ENCODE data around the gene SLC9A3.
"Not testable (repeated sequence)": the region's sequence is repeated elsewhere in the genome, so short reads cannot be mapped to it uniquely, and the experiment has no call there.

Gene SLC9A3

GRCh38 chr5:474840-475661 is 49.2 kb downstream of the SLC9A3 start:
- DNase-seq (ENCODE audit: low read depth in 2 of 2), result no peak

- DNase-seq (ENCODE audit: low read depth in 2 of 2), result not testable (repeated sequence)
Observed at GRCh38 chr5:474232-474839, 49.9 kb downstream of the SLC9A3 start.

- no peak for DNase-seq (ENCODE audit: low read depth in 2 of 2)
Observed at GRCh38 chr5:473551-474192, 50.6 kb downstream of the SLC9A3 start.

- peak; percentile 76 to 82 for DNase-seq (ENCODE audit: low read depth in 2 of 2)
Observed at GRCh38 chr5:472656-473550, 51.3 kb downstream of the SLC9A3 start.

- DNase-seq (ENCODE audit: low read depth in 2 of 2), result no peak
Observed at GRCh38 chr5:472076-472655, 52.1 kb downstream of the SLC9A3 start.

GRCh38 chr5:471750-472058 is 52.5 kb downstream of the SLC9A3 start:
- DNase-seq (ENCODE audit: low read depth in 2 of 2), result no peak

- DNase-seq (ENCODE audit: low read depth in 2 of 2), result no peak
Observed at GRCh38 chr5:470961-471749, 53.1 kb downstream of the SLC9A3 start.

GRCh38 chr5:469752-470483 is 54.3 kb downstream of the SLC9A3 start:
- no peak for DNase-seq (ENCODE audit: low read depth in 2 of 2)

- DNase-seq (ENCODE audit: low read depth in 2 of 2), result no peak
Observed at GRCh38 chr5:468401-468800, 55.8 kb downstream of the SLC9A3 start.

GRCh38 chr5:466661-467310 is 57.5 kb downstream of the SLC9A3 start:
- no peak for DNase-seq (ENCODE audit: low read depth in 2 of 2)

- DNase-seq (ENCODE audit: low read depth in 2 of 2), result no peak
Observed at GRCh38 chr5:465591-466403, 58.5 kb downstream of the SLC9A3 start.

- no peak for DNase-seq (ENCODE audit: low read depth in 2 of 2)
Observed at GRCh38 chr5:464843-465590, 59.2 kb downstream of the SLC9A3 start.

GRCh38 chr5:464446-464842 is 59.8 kb downstream of the SLC9A3 start:
- DNase-seq (ENCODE audit: low read depth in 2 of 2), result no peak

- peak in 1 of 2 donors; percentile 47 for DNase-seq (ENCODE audit: low read depth in 2 of 2)
Observed at GRCh38 chr5:463952-464351, 60.3 kb downstream of the SLC9A3 start.

GRCh38 chr5:463301-463700 is 60.9 kb downstream of the SLC9A3 start:
- DNase-seq (ENCODE audit: low read depth in 2 of 2), result no peak

GRCh38 chr5:462051-462481 is 62.2 kb downstream of the SLC9A3 start:
- no peak for DNase-seq (ENCODE audit: low read depth in 2 of 2)

- no peak for DNase-seq (ENCODE audit: low read depth in 2 of 2)
Observed at GRCh38 chr5:460273-460625, 64.0 kb downstream of the SLC9A3 start.
